Measurements from ENCODE around the gene SND1. TPM values are rescaled to one million over a fixed set of nuclear protein-coding genes. Genes with fewer than 3 reads are reported as not detected.

SND1 gene
- total RNA-seq, 1 experiment from 2014 or later, result 274 TPM

DNA sequence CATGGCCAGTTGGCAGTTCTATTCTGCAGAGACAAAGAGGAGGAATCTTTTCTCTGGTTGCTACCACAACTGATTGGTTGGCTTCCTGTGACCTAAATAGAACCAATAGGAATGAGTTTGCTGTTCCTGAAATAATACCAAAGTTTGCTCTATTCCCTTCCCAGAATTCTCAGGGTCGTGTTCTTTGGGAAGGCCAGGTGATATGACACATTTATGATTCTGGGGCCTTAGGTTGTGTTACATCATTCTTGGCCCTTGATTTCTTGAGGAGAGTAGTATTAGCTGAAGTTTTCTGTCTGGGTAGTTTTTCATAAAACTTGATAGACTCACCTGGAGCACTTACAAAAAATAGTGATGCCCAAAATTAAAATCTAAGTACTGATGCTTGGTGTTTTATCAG, 207.3 kb downstream of the SND1 start:
- Mint-ChIP-seq H3K9me3 (ENCODE audit: unreplicated experiment) (no peaks in the 10 kb centered on the region), H3K4me3 (ENCODE audit: unreplicated experiment) (no peak overlapping the region), H3K4me1 (ENCODE audit: low read depth, unreplicated experiment) (no peaks in the 10 kb centered on the region), H3K27ac (ENCODE audit: unreplicated experiment) (no peak overlapping the region), H3K36me3 (ENCODE audit: insufficient read depth, unreplicated experiment) (peaks cover 32% of the 10 kb centered on the region), H3K27me3 (ENCODE audit: insufficient read depth, unreplicated experiment) (no peaks in the 10 kb centered on the region)
- BruUV-seq (replicated peaks), result no TSS peak
- TF ChIP-seq, protein P1, sequence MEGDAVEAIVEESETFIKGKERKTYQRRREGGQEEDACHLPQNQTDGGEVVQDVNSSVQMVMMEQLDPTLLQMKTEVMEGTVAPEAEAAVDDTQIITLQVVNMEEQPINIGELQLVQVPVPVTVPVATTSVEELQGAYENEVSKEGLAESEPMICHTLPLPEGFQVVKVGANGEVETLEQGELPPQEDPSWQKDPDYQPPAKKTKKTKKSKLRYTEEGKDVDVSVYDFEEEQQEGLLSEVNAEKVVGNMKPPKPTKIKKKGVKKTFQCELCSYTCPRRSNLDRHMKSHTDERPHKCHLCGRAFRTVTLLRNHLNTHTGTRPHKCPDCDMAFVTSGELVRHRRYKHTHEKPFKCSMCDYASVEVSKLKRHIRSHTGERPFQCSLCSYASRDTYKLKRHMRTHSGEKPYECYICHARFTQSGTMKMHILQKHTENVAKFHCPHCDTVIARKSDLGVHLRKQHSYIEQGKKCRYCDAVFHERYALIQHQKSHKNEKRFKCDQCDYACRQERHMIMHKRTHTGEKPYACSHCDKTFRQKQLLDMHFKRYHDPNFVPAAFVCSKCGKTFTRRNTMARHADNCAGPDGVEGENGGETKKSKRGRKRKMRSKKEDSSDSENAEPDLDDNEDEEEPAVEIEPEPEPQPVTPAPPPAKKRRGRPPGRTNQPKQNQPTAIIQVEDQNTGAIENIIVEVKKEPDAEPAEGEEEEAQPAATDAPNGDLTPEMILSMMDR (IDR thresholded peaks at IDR 0.05; ENCODE audit: insufficient read depth in 1 of 2, low read depth in 1 of 2, low read length in 1 of 2, severe bottlenecking in 1 of 2, unreplicated experiment in 1 of 2), result no peak
- Histone ChIP-seq H3K4me1 (no peaks in the 10 kb centered on the region), H3K36me3 (ENCODE audit: control insufficient read depth, insufficient read depth, low read length) (no peaks in the 10 kb centered on the region), H3K9me3 (no peaks in the 10 kb centered on the region), H3K4me3 (ENCODE audit: low read depth, low read length) (no peak overlapping the region), H3K27me3 (replicated peaks; ENCODE audit: control insufficient read depth, insufficient read depth, low read length) (no peaks in the 10 kb centered on the region)
- intact Hi-C loops (cut with micrococcal nuclease; ENCODE audit: unreplicated experiment), result no loop called here
- CTCF ChIA-PET, result no interaction called here
- POLR2A ChIA-PET, result no interaction called here
- no peak for DNase-seq

DNA sequence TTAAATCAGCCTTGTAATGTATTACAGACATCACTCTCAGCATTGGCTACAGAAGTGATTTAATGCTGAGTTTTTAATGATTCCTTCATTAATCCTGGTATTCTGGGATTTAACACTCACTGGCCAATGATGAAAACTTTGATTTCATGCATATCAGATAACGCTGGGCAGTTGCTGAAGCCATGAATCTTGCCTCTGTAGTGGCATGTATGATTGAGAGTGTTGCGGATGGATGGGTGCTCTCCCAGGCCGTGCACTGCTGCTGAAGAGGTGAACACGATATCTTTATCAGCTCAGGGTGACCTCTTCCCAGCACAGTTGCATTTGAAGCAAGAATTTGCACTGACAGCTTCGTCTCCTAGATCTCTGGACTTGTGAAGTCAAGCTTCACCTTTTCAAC, 210.5 kb downstream of the SND1 start:
- H3K27me3 Mint-ChIP-seq (ENCODE audit: insufficient read depth, unreplicated experiment), result no peaks in the 10 kb centered on the region
- Histone ChIP-seq H3K4me3 (ENCODE audit: low read depth, low read length) (no peak overlapping the region), H3K4me1 (peaks cover 7% of the 10 kb centered on the region), H3K27me3 (replicated peaks; ENCODE audit: control insufficient read depth, insufficient read depth, low read length) (no peaks in the 10 kb centered on the region), H3K36me3 (ENCODE audit: control insufficient read depth, insufficient read depth, low read length) (no peaks in the 10 kb centered on the region; the same call in 1 of the 2 replicates), H3K9me3 (no peaks in the 10 kb centered on the region)
- H3K36me3 Mint-ChIP-seq (ENCODE audit: insufficient read depth, unreplicated experiment), result peaks cover 35% of the 10 kb centered on the region
- no peak overlapping the region for H3K27ac Mint-ChIP-seq (ENCODE audit: unreplicated experiment)
- BruUV-seq (replicated peaks), result no TSS peak
- H3K9me3 Mint-ChIP-seq (ENCODE audit: unreplicated experiment), result no peaks in the 10 kb centered on the region
- intact Hi-C loops (cut with micrococcal nuclease; ENCODE audit: unreplicated experiment), result no loop called here
- no peak for DNase-seq
- peaks cover 12% of the 10 kb centered on the region for H3K4me1 Mint-ChIP-seq (ENCODE audit: low read depth, unreplicated experiment)
- ChIA-PET POLR2A (no interaction called here), CTCF (no interaction called here)
- TF ChIP-seq, protein P1 (IDR thresholded peaks at IDR 0.05; ENCODE audit: insufficient read depth in 1 of 2, low read depth in 1 of 2, low read length in 1 of 2, severe bottlenecking in 1 of 2, unreplicated experiment in 1 of 2), result no peak
- H3K4me3 Mint-ChIP-seq (ENCODE audit: unreplicated experiment), result no peak overlapping the region

DNA sequence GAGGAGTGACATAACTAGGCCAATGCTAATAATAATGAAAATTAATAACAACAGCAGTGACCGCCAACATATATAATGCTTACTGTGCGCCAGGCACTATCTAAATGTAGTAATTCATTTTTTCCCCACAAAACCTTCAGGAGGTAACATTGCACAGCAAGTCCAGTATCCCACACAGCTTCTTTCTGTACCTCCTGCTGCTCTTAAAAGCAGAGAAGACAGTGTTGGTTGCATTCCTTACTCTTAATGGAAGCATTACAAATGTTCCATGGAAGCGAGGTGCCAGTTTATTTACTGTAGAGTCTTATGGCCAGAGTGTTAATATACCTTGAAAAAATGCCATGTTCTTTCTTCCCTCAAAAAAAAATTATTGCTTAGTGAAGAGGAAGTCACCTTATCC, 211.1 kb downstream of the SND1 start:
- TF ChIP-seq, protein P1 (IDR thresholded peaks at IDR 0.05; ENCODE audit: insufficient read depth in 1 of 2, low read depth in 1 of 2, low read length in 1 of 2, severe bottlenecking in 1 of 2, unreplicated experiment in 1 of 2), result no peak
- Histone ChIP-seq H3K27me3 (replicated peaks; ENCODE audit: control insufficient read depth, insufficient read depth, low read length) (no peaks in the 10 kb centered on the region), H3K36me3 (ENCODE audit: control insufficient read depth, insufficient read depth, low read length) (no peaks in the 10 kb centered on the region; the same call in 1 of the 2 replicates), H3K4me3 (ENCODE audit: low read depth, low read length) (no peak overlapping the region), H3K9me3 (no peaks in the 10 kb centered on the region), H3K4me1 (peaks cover 7% of the 10 kb centered on the region)
- Mint-ChIP-seq H3K4me1 (ENCODE audit: low read depth, unreplicated experiment) (peaks cover 14% of the 10 kb centered on the region), H3K27me3 (ENCODE audit: insufficient read depth, unreplicated experiment) (no peaks in the 10 kb centered on the region), H3K36me3 (ENCODE audit: insufficient read depth, unreplicated experiment) (peaks cover 33% of the 10 kb centered on the region), H3K4me3 (ENCODE audit: unreplicated experiment) (no peak overlapping the region), H3K9me3 (ENCODE audit: unreplicated experiment) (no peaks in the 10 kb centered on the region), H3K27ac (ENCODE audit: unreplicated experiment) (no peak overlapping the region)
- POLR2A ChIA-PET, result no interaction called here
- no TSS peak for BruUV-seq (replicated peaks)
- DNase-seq, result no peak
- intact Hi-C loops (cut with micrococcal nuclease; ENCODE audit: unreplicated experiment), result no loop called here
- CTCF ChIA-PET, result no interaction called here
